ENCODE results near the gene MBD5.

Gene MBD5

DNA sequence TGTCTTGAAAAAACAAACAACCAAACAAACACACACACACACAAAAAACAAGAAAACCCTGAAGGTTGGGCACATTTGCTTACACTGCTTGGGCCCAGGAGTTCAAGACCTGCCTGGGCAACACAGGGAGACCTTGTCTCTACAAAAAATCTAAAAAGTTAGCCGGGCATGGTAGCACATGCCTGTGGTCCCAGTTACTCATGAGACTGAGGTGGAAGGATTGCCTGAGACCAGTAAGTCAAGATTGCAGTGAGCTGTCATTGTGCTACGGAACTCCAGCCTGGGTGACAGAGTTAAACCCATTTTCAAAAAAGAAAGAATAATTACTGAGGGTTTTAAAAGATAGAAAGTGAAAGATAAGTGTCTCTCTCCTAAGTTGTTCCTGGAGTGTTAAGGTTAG, 103.4 kb downstream of the MBD5 start:
- no peak for DNase-seq (ENCODE audit: low spot score)

DNA sequence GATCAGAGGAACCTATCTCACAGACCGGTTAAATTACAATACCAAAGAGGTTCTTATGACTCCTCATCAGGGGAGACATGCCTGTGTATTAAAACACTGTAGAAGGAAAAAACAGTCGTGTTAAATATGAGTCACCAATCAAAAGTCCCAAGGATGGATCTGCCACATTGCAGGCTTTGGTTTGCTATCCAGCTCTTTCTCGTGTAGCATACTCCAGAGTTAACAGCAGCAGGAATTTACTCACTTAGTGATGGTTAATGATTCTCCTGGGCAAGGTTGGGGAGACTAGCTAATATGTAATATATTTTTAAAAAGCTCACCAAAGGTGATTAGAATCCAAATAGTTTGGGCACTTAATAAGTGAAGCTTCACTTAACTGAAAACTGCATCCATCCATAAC, 109.7 kb downstream of the MBD5 start:
- no peak for DNase-seq (ENCODE audit: low spot score)

DNA sequence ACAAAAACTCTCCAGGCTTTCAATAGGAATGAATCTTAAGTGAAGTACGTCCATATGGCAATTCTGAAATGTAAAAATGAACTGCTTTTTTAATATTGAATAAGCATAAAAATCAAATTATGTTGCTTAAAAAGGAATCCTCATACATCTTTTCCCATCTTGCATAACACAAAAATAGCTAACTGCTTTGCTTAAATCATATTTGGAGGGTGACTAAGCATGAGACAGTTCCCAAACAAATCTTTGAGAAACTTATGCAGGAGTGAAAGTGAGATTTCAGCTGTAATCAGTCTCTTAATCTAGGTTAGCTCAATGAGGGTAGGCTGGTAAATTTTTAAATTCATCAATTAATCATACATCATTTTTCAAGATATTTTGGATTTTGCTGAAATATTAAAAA, 111.5 kb downstream of the MBD5 start:
- no peak for DNase-seq (ENCODE audit: low spot score)

DNA sequence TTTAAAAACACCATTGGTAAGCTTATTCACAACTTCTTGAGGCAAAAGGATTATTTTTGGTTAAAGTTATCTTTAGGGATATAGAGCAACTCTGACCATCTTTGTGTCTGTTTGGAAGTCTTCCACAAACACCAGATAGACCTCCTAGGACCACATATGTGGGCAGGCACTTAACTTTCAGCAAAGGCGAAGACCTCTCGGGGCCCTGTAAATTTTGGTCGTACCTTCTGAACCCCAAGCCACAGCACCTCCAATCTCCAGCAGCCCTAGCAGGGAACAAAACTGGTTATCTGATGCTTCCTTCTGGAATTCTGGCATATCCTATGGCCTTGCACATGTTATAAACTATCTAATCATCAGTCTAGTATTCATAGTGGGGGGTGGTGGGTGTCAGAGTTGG, 114.8 kb downstream of the MBD5 start:
- DNase-seq (ENCODE audit: low spot score): no peak

DNA sequence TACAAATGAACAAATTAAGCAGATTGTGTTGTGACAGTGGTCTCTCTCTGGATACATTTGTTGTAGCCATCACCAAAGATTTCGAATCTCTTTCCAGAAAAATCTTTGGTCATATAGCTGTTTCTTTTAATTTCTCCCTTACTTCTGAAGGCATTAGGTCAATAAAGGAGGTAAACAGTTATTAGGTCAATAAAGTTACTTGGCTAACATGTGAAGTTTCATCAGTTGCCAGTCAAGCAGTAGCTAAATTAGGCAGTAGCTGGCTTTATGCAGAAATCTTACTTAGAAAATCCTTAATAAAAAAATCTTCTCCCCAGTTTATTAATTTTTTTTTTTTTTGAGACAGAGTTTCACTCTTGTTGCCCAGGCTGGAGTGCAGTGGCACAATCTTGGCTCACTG, 115.5 kb downstream of the MBD5 start:
- no peak for DNase-seq (ENCODE audit: low spot score)

DNA sequence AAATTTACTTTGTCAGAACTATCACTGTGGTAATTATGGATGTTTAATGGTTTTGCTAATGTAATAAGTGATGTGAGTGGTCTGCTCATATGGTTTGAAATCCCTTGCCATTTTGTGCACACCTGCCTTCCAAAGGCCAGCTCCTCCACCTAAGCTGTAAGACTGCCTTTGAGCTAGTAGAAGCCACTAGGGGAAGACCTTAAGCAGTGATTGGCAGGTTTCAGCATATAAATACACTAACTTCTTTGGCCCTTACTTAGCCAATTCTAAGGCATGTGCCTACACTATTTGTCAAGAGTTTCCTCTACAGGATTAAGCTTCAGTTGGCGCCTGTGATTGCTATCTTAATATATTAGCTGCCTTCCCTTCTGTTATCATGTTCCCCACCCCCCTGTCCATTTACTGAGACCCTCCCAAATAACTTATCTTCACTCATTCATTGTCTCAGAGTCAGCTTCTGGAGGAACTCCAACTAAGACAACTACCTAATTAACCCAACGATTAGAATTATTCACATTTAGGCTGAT, 141.1 kb downstream of the MBD5 start:
- DNase-seq (ENCODE audit: low spot score): no peak

DNA sequence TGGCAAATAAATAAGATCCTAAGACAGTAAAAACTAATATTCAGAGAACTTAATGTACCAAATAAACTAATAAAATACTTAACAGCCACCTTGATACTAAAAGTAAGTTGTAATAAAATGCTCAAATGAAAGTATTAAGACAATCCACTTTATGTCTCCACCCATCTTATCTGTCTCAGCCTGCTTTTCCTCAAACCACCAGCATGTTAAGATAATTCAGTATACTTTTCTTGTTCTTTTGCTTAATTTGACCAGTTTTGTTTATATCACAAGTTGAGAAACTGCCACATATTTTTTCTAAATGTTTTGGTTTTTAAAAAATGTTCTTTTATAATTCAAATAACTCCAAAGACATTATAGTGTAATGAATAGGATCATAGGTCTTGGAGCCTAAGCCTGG, 142.0 kb downstream of the MBD5 start:
- no peak for DNase-seq (ENCODE audit: low spot score)

DNA sequence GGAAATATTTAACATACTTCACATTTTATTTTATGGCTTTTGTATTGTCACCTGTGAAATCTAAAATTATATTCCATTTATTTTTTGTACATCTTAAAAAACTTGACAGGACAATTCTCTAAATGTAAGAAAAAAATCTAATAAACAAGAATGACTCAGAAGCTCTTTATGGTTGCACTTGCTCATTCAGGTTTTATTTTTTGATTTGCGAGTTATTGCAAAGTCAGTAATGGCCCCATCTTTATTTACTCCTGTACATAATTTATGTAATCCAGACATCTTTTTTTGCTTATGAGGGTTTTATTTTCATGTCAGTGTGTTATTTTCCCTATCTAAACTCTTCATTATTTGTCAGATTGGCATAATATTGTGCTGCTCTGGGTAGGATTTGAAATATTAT, 145.1 kb downstream of the MBD5 start:
- no peak for DNase-seq (ENCODE audit: low spot score)

DNA sequence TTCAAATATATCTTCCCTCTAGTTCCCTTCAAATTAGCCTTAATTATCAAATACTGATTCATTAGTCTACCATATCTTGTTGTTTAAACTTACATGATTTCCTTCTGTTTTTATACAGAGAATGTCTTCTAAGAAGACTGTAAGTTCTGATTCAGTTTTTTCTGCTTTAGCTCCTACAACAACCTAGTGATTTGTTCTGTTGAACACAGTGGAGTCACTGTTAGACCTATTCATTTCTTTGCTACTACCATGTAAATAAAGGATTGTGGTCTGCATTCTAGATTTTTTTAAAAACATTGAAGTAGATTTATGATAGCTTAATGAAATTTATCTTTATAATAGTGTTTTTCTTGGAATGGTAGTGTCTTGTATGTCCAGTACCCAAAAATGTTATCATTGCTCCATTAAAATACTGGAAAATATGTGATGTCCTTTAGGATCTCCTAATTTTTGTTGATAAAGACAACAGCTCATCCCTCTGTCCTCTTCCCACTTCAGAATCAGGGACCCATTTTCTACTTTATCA, 146.4 kb downstream of the MBD5 start:
- no peak for DNase-seq (ENCODE audit: low spot score)

DNA sequence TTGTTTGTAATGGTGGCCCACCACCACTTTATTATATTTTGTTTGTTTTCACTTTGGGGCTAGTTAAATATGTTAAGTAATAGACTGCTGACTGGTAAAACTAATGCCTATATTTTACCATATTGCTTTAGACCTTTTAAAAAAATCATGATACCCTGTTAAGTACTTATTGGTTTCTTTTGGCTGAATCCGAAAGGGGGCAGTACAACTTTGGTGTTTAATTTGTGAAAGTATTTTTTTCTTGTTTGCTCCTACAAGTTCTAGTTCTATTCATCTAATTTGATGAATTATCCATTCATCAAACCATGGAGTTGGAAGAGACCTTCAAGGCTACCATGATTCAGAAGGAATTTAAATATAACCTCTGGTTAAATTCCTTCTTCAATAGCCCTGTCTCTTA, 147.0 kb downstream of the MBD5 start:
- DNase-seq (ENCODE audit: low spot score): no peak

DNA sequence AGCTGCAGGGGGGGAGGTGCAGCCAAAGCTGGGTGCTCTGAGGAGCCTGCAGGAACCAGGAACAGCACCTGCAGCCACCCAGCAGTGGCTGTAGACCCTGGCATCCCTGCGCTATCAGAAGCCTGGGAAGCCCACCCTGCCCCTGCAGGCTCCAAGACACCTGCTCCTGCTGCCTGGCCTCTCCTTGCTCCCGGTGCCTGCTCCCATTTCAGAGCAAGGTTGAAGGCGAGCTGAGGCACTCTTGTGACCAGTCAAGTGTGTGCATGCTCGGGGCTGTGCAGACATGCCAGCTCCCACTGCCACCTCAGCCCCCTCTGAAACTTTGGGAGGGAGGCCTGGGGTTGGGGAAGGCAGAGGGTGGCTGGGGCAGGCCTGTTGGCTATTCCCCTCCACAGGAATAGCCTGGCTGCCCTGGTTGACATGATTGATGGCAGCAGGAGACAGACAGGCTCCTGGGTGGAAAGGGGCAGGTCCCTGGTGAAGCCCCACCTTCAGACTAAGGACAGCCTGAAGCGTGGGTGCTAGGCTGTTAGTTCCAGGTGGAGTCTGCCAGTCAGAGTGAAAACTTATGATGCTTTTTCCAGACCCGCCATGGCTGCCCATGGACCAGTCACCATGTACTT, 151.4 kb downstream of the MBD5 start:
- no peak for DNase-seq (ENCODE audit: low spot score)

DNA sequence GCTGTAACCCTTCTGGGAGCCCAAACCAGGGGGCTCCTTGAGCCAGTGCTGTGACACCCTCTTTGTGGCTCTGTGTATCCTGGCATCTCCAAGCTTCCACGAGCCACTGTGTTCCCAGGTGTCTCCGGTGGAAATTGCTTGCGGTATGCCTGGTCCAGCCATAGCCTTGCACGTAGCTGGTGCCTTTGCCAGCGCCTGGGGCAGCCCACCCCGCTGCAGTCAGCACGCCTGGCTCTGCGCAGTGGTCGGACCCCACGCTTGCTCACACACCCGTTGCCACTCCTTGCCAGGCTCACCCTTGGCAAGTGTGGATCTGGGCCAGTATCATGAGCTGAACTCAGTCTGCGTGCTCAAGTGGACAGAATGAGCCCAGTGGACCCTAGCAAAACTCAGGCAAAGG, 152.3 kb downstream of the MBD5 start:
- no peak for DNase-seq (ENCODE audit: low spot score)

DNA sequence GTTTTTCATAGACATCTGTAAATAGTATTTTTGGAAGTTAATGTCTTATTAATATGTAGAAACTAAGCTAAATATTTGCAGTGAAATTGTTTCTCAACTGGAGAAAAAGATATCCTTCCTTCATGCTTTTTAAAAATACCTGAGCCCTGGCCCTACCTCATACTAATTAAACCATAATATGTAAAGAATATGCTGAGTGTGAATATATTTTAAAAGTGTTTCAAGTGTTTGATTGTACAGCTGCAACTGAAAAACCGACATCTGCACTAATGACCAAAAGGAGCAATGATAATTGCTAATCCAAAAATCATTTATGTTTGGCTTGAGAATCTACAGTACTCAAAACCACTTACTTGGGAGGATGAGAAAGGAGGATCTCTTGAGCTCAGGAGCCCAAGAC, 156.7 kb downstream of the MBD5 start:
- no peak for DNase-seq (ENCODE audit: low spot score)

DNA sequence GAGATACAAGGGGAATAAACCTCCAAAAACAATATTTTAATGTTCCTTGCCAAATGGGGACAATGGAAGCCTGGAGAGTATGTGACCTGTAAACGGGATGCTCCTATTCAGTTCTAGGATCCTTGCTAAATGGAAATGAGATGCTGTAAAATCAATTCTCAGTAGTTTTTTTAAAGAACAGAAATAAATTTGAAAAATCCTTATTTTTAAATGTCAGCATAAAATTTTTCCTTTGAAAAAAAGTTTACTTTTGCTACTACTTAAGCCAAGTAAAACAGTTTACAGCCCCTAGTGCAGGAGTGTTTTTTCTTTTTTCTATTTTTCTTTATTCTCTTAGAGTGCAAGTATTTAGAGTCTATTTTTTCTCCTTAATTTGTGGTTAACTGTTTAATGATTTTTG, 158.8 kb downstream of the MBD5 start:
- no peak for DNase-seq (ENCODE audit: low spot score)

DNA sequence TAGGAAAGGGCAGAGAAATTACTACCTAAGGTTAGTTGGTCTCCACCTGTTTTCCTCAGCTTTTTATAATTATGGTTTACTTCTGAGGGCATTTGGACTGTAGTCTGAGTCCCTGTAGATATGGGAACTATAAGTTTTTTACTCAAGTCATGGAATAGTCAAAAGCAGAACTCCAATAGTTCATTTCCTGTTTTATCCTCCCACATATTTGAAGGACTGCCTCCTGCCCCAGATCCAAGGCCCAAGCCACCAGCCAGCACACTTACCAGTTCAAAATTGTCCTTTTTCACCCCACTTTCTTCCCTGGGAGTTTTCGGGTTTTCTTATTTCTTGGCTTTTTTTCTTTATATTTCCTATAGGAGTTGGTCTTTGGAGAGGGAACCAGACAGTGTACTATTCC, 164.1 kb downstream of the MBD5 start:
- DNase-seq (ENCODE audit: low spot score): no peak

DNA sequence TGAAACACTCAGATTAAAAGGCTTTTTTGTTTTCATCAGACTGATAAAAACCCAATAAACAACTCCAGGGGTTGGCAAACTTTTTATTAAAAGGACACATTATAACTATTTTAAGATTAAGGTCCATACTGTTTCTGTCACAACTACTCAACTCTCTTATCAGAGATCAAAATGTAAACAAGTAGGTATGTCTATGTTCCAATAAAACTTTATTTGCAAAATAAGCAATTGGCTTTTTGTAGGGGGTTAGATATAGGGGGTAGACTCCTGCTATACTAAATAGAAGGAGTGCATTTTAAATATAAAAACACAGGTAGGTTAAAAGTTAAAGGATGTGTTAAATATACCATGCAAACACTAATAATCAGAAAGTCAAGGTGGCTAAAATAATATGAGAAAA, 174.0 kb downstream of the MBD5 start:
- no peak for DNase-seq (ENCODE audit: low spot score)

DNA sequence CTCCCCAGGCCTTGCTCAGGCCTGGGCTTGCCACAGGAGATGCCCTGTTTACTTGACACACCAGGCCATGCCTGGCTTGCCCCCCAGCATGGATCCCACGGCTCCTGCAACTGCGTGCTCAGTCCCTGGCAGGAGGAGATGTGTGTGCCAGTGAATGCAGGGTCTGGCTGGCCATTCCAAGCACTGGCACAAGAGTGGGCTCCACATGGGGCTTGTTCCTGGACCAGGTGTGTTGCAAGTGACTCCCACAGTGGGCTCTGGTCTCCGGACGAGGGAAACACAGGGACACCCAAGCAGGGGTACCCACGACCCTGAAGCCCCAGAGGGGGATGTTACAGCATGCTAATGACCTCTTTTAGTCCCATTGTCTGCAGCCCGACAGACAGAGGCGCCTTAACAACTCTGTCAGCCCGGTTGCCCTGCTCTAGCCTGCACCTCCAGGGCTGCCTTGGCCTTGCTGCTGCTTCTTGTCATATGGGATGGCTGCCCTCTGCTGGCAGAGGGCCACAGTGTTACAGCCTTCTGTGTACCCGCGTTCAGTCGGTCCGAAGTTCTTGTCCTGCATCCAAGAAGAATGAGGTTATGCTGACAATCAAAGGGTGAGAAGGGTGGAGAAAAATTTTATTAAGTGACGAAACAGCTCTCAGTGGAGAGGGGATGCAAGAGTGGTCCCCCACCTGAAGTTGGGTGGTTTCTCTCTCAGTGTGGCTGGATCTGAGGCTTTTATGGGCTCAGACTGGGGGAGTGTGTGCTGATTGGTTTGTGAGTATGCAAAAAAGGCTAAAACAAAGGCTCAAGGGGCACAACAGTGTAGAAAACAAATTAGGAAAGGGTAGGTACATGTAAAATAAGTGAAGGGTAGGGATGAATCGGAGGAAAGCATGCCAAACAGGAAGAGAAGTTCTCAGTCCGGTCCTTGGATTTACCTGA, 180.4 kb downstream of the MBD5 start:
- DNase-seq (ENCODE audit: low spot score): peak; percentile 14

DNA sequence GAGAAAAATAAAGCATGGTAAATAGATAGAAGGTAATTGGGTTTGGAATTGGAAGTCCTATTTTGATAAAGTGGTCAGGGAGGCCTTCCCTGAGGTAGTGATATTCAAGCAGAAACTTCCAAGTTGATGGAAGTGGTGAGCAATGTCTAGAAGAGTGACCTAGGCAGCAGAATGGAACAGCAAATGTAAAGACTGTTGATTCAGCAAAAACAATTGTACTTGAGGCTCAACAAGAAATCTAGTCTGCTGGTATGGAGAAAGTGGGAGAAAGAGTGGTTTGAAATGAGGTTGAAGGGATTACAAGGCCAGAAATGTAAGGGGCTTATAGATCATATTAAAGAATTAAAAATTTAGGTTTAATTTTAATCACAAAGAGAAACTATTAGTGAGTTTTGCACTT, 181.3 kb downstream of the MBD5 start:
- no peak for DNase-seq (ENCODE audit: low spot score)

DNA sequence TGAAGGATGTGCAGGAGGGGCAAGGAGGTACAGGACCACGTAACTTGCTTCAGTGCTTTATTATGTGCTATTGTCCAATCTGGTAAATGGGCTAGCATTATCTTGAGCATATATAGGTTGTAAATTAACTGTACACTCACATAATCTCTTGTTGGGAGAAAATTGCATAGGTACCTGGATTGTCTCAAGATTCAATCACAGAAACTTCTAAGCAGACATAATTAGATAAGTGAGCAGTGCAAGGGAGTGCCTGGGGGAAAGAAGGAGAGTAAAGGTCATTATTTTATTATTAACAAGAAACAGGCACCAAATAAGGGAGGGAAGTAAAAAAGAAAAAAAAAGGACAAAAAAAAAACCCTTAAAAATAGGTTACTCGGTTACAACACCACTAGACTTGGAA, 186.2 kb downstream of the MBD5 start:
- no peak for DNase-seq (ENCODE audit: low spot score)

DNA sequence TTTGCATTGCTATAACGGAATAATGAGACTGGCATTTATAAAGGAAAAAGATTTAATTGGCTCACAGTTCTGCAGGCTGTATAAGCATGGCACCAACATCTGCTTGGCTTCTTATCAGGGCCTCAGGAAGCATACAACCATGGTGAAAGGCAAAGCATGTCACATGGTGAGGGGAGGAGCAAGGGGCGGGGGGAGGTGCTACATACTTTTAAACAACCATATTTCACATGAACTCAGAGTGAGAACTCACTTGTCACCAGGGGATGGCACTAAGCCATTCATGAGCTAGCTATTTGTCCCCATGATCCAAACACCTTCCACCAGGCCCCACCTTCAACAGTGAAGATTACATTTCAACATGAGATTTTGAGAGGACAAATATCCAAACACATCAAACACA, 188.7 kb downstream of the MBD5 start:
- DNase-seq (ENCODE audit: low spot score): peak; percentile 5

DNA sequence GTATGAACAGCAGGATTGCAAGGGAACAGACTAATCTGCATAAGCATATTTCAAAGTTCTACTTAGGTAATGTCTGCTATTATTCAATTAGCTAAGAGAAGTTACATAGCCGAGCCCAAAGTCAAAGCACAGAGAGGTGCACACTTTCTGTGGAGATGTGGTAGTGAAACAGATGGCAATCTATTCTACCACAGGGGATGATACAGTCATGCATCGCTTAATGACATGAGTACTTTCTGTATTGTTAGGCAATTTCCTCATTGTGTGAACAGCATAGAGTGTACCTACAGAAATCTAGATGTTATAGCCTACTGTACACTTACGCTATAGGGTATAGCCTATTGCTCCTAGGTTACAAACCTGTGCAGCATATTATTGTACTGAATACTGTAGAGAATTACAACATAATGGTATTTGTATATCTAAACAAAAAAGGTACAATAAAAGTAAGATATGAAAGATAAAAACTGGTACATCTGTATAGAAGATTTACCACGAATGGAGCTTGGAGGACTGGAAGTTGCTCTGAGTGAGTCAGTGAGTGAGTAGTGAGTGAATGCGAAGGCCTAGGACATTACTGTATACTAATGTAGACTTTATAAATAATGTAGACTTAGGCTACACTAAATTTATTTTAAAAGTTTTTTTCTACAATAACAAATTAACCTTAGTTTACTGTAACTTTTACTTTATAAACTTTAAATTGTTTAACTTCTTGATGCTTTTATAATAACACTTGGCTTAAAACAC, 197.6 kb downstream of the MBD5 start:
- no peak for DNase-seq (ENCODE audit: low spot score)

DNA sequence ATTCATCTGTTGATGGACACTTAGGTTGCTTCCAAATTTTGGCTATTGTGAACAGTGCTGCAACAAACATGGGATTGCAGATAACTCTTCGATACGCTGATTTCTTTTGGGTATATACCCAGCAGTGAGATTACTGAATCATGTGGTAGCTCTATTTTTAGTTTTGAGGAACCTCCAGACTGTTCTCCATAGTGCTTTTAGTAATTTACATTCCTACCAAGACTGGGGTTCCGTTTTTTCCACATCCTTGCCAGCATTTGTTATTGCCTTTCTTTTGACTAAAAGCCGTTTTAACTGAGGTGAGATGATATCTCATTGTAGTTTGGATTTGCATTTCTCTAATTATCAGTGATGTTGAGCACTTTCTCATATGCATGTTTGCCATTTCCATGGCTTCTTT, 200.3 kb downstream of the MBD5 start:
- no peak for DNase-seq (ENCODE audit: low spot score)

DNA sequence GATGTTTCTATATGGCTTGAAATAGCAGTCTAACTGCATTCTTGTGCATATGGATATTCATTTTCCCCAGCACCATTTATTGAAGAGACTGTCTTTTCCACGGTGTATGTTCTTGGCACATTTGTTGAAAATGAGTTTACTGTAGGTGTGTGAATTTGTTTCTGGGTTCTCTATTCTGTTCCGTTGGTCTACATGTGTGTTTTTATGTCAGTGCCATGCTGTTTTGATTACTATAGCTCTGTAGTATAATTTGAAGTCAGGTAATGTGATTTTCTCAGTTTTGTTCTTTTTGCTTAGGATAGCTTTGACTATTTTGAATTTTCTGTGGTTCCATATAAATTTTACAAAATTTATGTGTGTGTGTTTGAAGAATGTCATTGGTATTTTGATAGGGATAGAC, 201.0 kb downstream of the MBD5 start:
- no peak for DNase-seq (ENCODE audit: low spot score)

All from activated CD4-positive, alpha-beta T cell treated with anti-CD3 and anti-CD28 coated beads, Interleukin-2, Interleukin-4, amounts not matched to agents 100 ng/mL and 50 ng/mL, durations not matched to agents 16 hours and 8 hours (primary cell).